GM18505 (cell line): ENCODE measurements around the gene LINC01488.

Experiments
- ATAC-seq: cut with Tn5 transposase; IDR thresholded peaks from one replicate; pipeline ENCODE4 v1.9.1; 2021; ENCODE audit not compliant: unreplicated experiment
- POLR2A ChIP-seq: IDR thresholded peaks from 4 replicates; pipeline ENCODE4 v1.6.1; 2011; ENCODE audit warnings: borderline replicate concordance; ENCODE audit not compliant: insufficient read depth, insufficient read length; ENCODE audit errors: extremely low read depth

The LINC01488 gene

DNA sequence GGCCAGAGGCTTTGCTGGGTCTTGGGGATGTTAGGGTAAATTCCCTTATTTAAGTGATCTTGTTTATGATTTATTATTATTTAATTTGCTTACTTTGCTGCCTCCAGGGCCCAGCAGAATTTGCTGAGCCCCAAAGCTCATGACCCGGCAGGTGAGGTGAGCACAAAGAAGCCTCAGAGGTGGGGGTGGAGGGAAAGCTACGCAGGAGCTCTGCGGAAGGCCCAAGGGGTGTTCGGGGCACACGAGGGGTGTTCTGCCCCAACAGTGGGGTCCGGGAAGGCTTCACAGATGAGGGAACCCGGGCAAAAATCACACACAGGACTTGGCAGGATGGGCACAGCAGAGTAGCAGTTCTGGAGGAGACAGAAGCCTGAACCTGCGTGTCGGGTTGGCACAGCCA, 6.7 kb upstream of the LINC01488 start:
- ATAC-seq, result no peak
- TF ChIP-seq POLR2A, result no peak

DNA sequence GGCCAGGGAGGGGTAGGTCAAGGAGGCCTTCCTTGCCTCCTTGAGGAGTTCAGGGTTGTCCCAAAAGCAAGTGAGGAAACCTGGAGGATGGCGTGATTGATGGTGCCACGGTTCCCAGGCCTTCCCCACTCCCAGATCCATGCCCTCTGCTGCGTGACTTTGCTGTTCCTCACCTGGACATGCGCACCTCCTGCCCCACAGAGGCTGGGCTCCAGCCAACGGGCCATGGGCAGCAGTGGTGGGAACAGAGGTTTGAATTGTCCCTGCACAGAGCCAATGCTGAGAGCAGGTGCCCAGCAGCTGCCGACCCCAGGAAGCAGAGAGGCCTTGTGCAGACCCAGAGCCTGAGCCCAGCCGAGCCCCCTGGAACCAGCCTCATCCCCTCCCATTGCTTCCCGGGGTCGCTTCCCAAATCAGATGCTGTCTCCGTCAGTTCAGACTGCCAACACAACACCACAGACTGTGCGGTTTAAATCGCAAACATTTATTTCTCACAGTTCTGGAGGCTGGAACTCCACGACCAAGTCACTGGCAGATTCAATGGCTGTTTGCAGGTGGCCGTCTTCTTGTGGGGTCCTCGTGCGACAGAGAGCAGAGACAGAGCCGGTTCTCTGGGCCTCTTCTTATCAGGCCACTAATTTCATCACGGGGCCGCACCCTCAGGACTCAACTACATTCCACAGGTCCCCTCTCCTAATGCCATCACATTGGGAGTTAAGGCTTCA, 6.2 kb upstream of the LINC01488 start:
- no peak for ATAC-seq
- TF ChIP-seq POLR2A, result no peak

DNA sequence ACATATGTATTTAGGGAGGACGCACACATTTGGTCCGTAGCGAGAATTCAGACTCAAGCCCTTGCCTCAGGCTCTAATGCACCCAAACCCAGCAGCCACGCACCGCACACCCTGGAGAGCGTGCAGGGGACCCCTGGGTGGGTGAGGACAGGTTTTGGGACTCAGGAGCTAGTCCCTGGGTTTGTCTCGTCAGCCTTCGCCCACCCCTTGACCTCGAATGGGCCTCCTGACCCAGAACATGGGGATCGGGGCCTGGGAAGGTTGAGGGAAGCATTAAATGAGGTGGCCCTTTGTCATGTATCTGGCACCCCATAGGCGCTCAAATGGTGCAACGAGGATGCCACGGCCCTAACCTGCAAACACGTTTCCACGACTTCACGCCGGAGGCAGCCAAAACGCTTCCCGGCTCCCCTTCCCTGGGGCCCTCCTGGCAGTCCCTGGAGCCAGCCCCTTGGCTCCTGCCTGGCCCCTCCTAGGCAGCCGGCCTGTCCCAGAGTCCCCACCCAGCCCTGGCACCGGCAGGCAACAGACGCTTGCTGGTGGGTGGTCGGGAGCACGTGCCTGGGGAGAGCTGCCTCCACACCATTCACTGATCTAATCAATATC, 5.5 kb upstream of the LINC01488 start:
- no peak for TF ChIP-seq POLR2A
- no peak for ATAC-seq

DNA sequence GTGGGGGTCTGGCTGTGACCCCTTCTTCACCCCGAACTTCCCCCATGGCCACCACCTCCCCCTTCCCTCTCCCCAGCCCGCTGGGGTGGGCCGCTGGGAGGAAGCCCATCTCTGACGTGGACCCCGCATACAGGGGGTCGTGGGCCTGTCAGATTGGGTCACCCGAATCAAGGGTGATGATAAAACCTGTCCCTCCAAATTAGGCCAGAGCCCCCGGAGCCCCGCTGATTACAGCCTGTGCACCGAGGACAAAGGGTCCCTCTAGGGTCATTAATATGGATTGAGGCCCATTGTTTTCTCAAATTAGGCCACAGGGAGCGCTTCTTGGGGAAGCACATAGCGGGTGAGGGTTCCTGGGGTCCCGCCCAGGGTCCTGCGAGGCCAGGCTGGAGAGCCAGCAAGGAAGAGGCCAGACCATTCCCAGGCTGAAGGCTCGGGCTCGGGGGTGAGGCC, 4.9 kb upstream of the LINC01488 start:
- no peak for ATAC-seq
- TF ChIP-seq POLR2A, result no peak

DNA sequence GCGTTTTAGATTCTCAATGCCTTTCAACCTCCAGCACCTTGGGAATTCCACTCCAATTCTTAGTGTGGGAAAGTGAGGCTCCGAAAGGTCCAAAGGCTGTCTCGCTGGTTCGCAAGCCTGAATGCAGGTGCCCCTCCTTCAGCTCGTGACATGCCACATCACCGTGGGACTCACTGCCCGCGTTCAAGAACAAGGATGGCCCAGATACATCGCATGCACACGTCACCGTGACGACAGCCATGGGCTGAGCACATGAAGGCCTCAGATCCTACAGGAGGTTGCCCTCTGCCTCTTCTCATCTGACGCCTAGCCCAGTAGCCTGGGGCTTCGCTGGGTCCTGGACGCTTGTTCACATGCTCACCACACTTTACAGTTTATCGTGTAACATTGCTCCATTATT, 4.4 kb upstream of the LINC01488 start:
- no peak for TF ChIP-seq POLR2A
- no peak for ATAC-seq

DNA sequence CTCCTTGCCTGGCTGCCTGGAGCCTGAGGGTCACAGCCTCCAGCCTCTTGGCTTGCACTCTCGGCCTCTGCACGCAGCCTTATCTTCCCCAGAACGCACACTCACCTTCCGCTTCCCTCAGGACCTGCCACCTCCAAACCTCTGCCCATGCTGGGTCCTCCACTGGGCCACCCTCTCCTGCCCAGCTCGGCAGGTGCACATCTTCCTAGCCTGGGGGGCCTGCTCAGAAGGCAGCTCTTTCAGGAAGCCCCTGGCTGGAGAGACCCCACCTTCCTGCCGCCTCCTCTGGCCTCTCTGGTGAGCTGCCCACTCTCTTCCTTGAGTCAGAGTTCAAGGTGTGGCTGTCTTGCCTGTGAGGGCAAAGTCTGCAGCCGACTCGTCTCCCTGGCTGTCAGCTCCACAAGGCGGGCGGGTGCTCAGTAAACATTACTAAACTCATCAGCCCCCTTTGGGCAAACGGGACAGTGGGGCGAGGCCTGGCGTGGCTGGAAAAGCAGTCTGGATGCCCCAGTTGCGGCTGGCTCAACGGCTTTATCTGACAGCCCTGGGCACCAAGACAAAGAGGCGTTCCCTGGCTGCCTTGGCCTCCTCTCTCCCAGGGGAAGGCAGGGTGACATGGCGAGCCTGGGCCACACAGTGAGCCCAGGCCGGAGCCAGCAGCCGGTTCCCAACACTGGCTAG, 1.7 kb upstream of the LINC01488 start:
- no peak for TF ChIP-seq POLR2A
- ATAC-seq, result no peak

DNA sequence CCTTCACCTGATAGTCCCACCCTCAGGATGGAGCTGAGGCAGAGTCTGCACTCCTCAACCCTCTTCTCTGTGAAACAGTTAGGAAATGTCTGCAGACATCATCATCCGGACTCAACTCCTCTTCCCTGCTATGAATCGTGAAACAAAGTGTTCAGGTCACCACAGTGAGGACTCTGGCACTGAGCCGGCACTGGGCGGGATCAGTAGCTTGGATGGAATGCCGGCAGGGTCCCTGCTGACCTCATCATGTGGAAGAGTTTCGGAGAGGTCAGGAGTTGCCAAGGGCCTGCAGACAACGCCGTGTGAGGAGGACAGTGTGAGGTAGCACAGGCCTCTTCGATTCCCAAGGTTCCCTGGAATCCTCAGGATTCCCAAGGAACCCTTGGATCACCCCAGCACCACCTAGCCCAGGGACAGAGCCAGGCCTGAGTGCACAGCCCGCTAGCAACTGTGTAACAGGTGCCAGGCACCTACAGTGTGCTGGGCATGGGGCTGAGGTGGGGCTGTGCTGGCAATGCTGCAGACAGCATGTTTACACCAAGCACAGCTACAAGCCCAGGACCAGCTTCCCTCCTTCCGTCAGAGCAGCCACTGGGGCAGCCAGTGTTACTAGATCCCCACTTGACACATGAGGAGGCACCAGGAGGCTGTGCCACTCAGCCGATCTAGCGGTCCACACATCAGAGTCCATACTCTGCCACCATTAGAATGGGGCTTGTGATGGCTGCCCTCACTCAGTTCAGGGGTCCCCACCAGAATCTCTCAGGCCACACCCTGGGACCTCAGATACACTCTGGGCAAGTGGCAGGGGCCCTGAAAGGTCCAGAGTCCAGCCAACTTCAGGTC, 693 bp upstream of the LINC01488 start:
- no peak for ATAC-seq
- no peak for TF ChIP-seq POLR2A

DNA sequence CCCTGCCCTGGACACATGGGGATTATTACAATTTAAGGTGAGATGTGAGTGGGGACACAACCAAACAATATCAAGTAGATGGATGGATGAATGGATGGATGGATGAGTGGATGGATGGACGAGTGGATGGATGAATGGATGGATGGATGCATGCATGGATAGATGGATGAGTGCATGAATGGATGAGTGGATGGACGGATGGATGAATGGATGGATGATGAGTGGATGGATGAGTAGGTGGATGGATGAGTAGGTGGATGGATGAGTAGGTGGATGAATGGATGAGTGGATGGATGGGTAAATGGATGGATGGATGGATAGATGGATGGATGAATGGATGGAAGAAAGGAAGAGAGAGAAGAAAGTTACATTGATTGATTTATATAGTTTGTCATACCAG, 859 bp downstream of the LINC01488 start:
- no peak for ATAC-seq
- no peak for TF ChIP-seq POLR2A

DNA sequence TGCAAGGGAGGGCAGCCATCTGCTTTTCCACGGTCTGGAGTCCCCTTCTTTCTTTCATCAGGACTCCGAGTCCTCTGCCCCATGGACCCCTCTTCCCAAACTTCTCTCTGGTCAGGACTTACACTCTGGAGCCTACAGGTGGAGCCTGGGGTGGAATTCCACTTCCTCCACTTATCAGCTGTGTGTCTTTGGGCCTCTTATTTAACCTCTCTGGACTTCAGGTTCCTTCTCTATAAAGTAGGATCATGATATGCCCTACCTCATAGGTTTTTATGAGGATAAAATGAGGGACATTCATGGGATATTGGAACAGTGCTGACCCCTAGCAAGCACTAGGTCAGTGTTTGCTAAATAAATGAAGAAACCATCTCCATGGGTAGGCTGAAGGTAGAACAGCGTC, 1.7 kb downstream of the LINC01488 start:
- ATAC-seq, result no peak
- TF ChIP-seq POLR2A, result no peak

DNA sequence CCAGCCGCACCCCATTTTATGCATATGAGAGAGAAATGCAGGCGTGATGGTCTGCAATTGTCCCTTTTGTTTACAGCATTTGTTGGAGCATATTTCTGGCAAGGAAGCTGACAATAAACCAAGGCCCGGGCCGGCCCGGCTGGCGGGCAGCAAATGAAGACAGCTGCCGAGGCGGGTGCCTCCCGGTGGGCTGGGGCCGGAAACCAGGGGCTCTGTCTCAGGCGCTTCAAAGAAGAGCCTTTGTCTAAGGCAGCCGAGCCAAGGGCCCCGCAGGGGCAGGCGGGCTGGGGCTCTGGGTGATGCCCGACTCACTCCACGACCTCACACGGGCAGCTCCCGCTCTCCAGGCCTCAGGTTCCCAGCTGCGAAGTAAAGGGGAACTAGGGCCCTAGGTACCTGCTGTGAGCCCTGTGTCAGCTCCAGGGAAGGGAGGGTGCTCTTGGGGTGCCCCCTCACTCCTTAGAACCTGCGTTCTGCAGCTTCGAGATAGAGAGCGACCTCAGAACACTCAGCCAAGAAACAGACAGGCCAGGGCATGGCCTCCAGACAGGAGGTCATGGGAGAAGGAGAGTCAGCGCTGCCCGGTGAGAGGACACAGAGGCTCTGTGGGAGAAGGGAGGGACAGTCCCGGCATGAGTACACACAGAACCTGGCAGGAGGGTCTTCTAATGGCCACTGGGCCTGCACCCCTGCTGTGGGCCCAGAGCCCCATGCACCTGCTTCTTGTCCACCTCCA, 2.4 kb downstream of the LINC01488 start:
- TF ChIP-seq POLR2A, result no peak
- no peak for ATAC-seq

DNA sequence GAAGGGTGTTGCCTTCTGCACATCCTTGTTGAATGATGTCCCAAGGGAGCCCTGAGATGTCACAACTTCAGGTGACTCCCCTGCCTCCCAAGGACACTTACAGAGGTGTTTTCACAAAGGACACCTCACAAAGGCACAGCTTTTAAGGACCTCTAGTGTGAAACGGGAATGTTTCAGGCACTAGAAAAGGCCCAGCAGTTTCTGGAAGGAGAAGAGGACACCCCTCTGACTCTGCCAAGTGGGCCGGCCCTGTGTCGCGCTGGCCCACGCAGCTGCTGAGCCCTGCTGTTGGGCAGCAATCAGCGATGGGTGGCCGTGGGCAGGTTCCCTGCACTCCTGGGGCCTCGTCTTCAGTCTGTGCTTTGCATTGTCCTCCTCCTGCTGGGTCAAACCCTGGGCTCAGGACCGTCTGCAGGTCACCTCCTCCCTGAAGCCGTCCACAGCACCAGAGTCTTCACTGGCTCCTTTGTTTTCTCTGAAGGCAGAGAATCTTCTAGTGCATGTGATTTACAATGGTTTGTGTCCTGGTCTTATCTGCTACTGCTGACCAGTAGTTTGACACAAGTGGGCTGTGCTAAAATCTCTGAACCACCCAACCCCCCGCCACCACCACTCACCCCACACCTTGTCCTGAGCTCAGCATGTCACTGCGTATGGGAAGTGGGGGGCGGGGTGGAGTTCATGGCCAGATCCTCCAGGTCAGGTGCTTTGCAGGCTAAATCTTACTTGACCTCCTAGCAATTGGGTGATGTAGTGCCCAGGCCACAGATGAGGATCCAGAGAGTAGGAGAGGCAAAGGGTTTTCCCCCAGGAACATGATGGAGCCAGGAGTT, 3.2 kb downstream of the LINC01488 start:
- no peak for ATAC-seq
- TF ChIP-seq POLR2A, result no peak

DNA sequence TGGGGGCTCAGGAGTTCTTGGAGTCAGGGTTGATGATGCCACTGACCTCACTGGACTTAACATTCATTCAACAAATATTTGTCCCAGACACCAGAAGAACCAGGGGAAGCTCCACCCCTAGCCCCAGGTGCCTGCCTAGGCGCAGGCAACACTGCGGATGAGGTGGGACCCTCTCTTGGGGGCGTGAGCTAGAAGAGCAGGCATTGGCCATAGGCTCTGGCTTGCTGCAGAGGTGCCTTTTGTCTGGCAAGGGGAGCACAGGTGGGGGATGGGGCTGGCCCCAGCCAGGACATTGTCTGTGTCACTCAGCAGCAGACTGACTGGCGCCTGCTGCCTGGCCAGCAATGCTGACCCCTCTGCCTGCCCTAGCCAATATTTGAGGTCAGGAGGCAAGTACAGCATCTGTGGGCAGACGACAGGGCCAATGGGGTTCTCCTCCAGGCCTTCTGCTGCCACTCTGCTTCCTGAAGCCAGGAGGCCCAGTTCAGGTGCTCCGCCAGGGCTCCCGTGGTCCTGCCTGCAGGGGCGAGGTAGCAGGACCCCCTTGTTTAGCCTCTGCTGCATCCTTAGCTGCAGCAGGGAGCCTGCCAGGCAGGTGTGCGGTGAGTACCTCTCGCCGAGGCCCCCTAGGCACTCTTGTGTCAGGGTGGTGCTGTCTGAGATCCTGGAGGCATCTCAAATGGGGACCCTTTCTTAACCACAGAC, 4.0 kb downstream of the LINC01488 start:
- no peak for ATAC-seq
- TF ChIP-seq POLR2A, result no peak
